MM.1S (cell line): Measurements from ENCODE around the gene DNAJC19.

ENCODE experiments used
- DNase-seq: peaks from one replicate; pipeline ENCODE4 v3.0.0-alpha.2; 2015
- H2AFZ ChIP-seq: fragments of 300-600 bp; sonication (generic); 2 replicates; pipeline ENCODE4 v1.6.0; 2016; ENCODE audit warnings: antibody characterized with exemption, low read length
- H3F3A ChIP-seq: fragments of 300-600 bp; sonication (generic); 2 replicates; pipeline ENCODE4 v1.6.1; 2016; ENCODE audit warnings: mild to moderate bottlenecking, antibody characterized with exemption, low read length, moderate library complexity, mixed read lengths; ENCODE audit not compliant: insufficient read depth
- H3K27ac ChIP-seq: fragments of 300-600 bp; sonication (generic); 2 replicates; pipeline ENCODE4 v1.5.1; 2016; ENCODE audit warnings: mild to moderate bottlenecking, low read length
- H3K27me3 ChIP-seq: fragments of 300-600 bp; sonication (generic); replicated peaks from 2 replicates; pipeline ENCODE4 v1.6.0; 2016; ENCODE audit warnings: low read length; ENCODE audit not compliant: insufficient read depth
- H3K36me3 ChIP-seq: fragments of 300-600 bp; sonication (generic); replicated peaks from 2 replicates; pipeline ENCODE4 v1.6.1; 2016; ENCODE audit warnings: mild to moderate bottlenecking, low read length, mixed read lengths; ENCODE audit not compliant: insufficient read depth
- H3K4me1 ChIP-seq: fragments of 300-600 bp; sonication (generic); 2 replicates; pipeline ENCODE4 v1.6.1; 2016; ENCODE audit warnings: low read length, mixed read lengths
- H3K4me2 ChIP-seq: fragments of 300-600 bp; sonication (generic); 2 replicates; pipeline ENCODE4 v1.6.0; 2016; ENCODE audit warnings: low read depth, low read length
- H3K4me3 ChIP-seq: fragments of 300-600 bp; sonication (generic); 2 replicates; pipeline ENCODE4 v1.5.1; 2016; ENCODE audit warnings: low read length, mixed read lengths
- H3K79me2 ChIP-seq: fragments of 300-600 bp; sonication (generic); 2 replicates; pipeline ENCODE4 v1.6.1; 2016; ENCODE audit warnings: mixed run types, low read length, mixed read lengths
- H3K9ac ChIP-seq: fragments of 300-600 bp; sonication (generic); 2 replicates; pipeline ENCODE4 v1.6.1; 2016; ENCODE audit warnings: low read length, mixed read lengths
- H3K9me2 ChIP-seq: fragments of 300-600 bp; sonication (generic); replicated peaks from 2 replicates; pipeline ENCODE4 v1.6.1; 2016; ENCODE audit warnings: mild to moderate bottlenecking, low read length, mixed read lengths; ENCODE audit not compliant: insufficient read depth
- H3K9me3 ChIP-seq: fragments of 300-600 bp; sonication (generic); replicated peaks from 2 replicates; pipeline ENCODE4 v1.6.1; 2016; ENCODE audit warnings: mild to moderate bottlenecking, low read length, mixed read lengths; ENCODE audit not compliant: insufficient read depth
- H4K20me1 ChIP-seq: fragments of 300-600 bp; sonication (generic); 2 replicates; pipeline ENCODE4 v1.6.1; 2016; ENCODE audit warnings: mild to moderate bottlenecking, low read length, moderate library complexity, mixed read lengths; ENCODE audit not compliant: insufficient read depth
- CTCF ChIP-seq: fragments of 300-600 bp; sonication (generic); IDR thresholded peaks from 2 replicates; pipeline ENCODE4 v1.5.1; 2016; ENCODE audit warnings: antibody characterized with exemption, low read length, mixed read lengths
- EZH2 ChIP-seq: fragments of 300-600 bp; sonication (generic); optimal IDR thresholded peaks from 2 replicates; pipeline ENCODE3; 2017; ENCODE audit warnings: low read depth, mild to moderate bottlenecking, antibody characterized with exemption, low read length, mixed read lengths
- EZH2phosphoT487 ChIP-seq: fragments of 300-600 bp; sonication (generic); IDR thresholded peaks from 2 replicates; pipeline ENCODE4 v1.6.1; 2018; ENCODE audit warnings: antibody characterized with exemption, low read length

Gene DNAJC19

GRCh38 chr3:181017690-181018089 is 28.2 kb upstream of the DNAJC19 start:
- H2AFZ ChIP-seq: no peak overlapping the region
- DNase-seq: no peak
- no peaks in the 10 kb centered on the region for H3K4me1 ChIP-seq
- no peaks in the 10 kb centered on the region for H4K20me1 ChIP-seq
- H3K36me3 ChIP-seq: no peaks in the 10 kb centered on the region; the same call in 1 of the 2 replicates
- no peak overlapping the region for H3K9ac ChIP-seq
- no peak overlapping the region for H3K27ac ChIP-seq
- H3K27me3 ChIP-seq: no peaks in the 10 kb centered on the region
- H3K9me2 ChIP-seq: no peaks in the 10 kb centered on the region
- H3K9me3 ChIP-seq: no peaks in the 10 kb centered on the region
- H3K4me3 ChIP-seq: no peak overlapping the region
- TF ChIP-seq CTCF: no peak
- no peak for TF ChIP-seq EZH2
- TF ChIP-seq EZH2phosphoT487: no peak
- no peak overlapping the region for H3K4me2 ChIP-seq
- no peaks in the 10 kb centered on the region for H3K79me2 ChIP-seq
- no peaks in the 10 kb centered on the region for H3F3A ChIP-seq

GRCh38 chr3:181009225-181009624 is 19.7 kb upstream of the DNAJC19 start:
- Histone ChIP-seq H3K4me3 (no peak overlapping the region), H3K79me2 (no peaks in the 10 kb centered on the region), H3K36me3 (no peaks in the 10 kb centered on the region; the same call in 1 of the 2 replicates), H4K20me1 (no peaks in the 10 kb centered on the region), H3K27me3 (no peaks in the 10 kb centered on the region), H3K9me2 (no peaks in the 10 kb centered on the region), H3K27ac (no peak overlapping the region), H3K4me1 (no peaks in the 10 kb centered on the region), H2AFZ (no peak overlapping the region), H3K9ac (no peak overlapping the region), H3K9me3 (no peaks in the 10 kb centered on the region), H3F3A (no peaks in the 10 kb centered on the region), H3K4me2 (no peak overlapping the region)
- DNase-seq: no peak
- TF ChIP-seq EZH2 (no peak), CTCF (no peak), EZH2phosphoT487 (no peak)

- Histone ChIP-seq H3K79me2 (no peaks in the 10 kb centered on the region), H4K20me1 (no peaks in the 10 kb centered on the region), H3K36me3 (no peaks in the 10 kb centered on the region; the same call in 1 of the 2 replicates), H3K9ac (no peak overlapping the region), H3K9me2 (no peaks in the 10 kb centered on the region), H3K4me1 (no peaks in the 10 kb centered on the region), H3K9me3 (no peaks in the 10 kb centered on the region), H3K4me2 (no peak overlapping the region), H3K27me3 (no peaks in the 10 kb centered on the region), H2AFZ (no peak overlapping the region), H3K4me3 (no peak overlapping the region), H3F3A (no peaks in the 10 kb centered on the region), H3K27ac (no peak overlapping the region)
- TF ChIP-seq EZH2phosphoT487 (no peak), EZH2 (no peak), CTCF (no peak)
- no peak for DNase-seq
Observed at GRCh38 chr3:181008796-181009195, 19.3 kb upstream of the DNAJC19 start.
